GM23248 (cell line): Measurements from ENCODE around the gene PDE10A. TPM values are rescaled to one million over a fixed set of nuclear protein-coding genes. Genes with fewer than 3 reads are reported as not detected.
"Not testable (repeated sequence)": the region's sequence is repeated elsewhere in the genome, so short reads cannot be mapped to it uniquely, and the experiment has no call there.

ENCODE experiments used
- DNase-seq: peaks from one replicate; pipeline ENCODE4 v3.0.0-alpha.2; 2015
- H2AFZ ChIP-seq: fragments of 200-600 bp; sonication (generic); 2 replicates; pipeline ENCODE4 v1.6.1; 2016; ENCODE audit warnings: antibody characterized with exemption
- H3F3A ChIP-seq: fragments of 200-600 bp; sonication (generic); 2 replicates; pipeline ENCODE4 v1.6.1; 2016; ENCODE audit warnings: mild to moderate bottlenecking, antibody characterized with exemption, mixed run types; ENCODE audit not compliant: insufficient read depth
- H3K27ac ChIP-seq: fragments of 200-600 bp; sonication (generic); 2 replicates; pipeline ENCODE4 v1.5.1; 2016; ENCODE audit warnings: mild to moderate bottlenecking
- H3K27me3 ChIP-seq: fragments of 200-600 bp; sonication (generic); replicated peaks from 2 replicates; pipeline ENCODE4 v1.6.1; 2016; ENCODE audit warnings: mild to moderate bottlenecking; ENCODE audit not compliant: insufficient read depth
- H3K36me3 ChIP-seq: fragments of 200-600 bp; sonication (generic); 2 replicates; pipeline ENCODE4 v1.6.1; 2016; ENCODE audit warnings: low read depth, mild to moderate bottlenecking
- H3K4me1 ChIP-seq: fragments of 200-600 bp; sonication (generic); 2 replicates; pipeline ENCODE4 v1.6.1; 2016; ENCODE audit warnings: mild to moderate bottlenecking; ENCODE audit not compliant: insufficient read depth
- H3K4me2 ChIP-seq: fragments of 200-600 bp; sonication (generic); one replicate; pipeline ENCODE4 v1.6.1; 2016; ENCODE audit warnings: mild to moderate bottlenecking; ENCODE audit not compliant: unreplicated experiment
- H3K4me3 ChIP-seq: fragments of 200-600 bp; sonication (generic); 2 replicates; pipeline ENCODE4 v1.5.1; 2016; ENCODE audit warnings: mild to moderate bottlenecking
- H3K79me2 ChIP-seq: fragments of 200-600 bp; sonication (generic); 2 replicates; pipeline ENCODE4 v1.6.1; 2016; ENCODE audit warnings: mild to moderate bottlenecking; ENCODE audit not compliant: insufficient read depth
- H3K9ac ChIP-seq: fragments of 200-600 bp; sonication (generic); 2 replicates; pipeline ENCODE4 v1.6.1; 2016; ENCODE audit warnings: mild to moderate bottlenecking
- H3K9me2 ChIP-seq: fragments of 200-600 bp; sonication (generic); 2 replicates; pipeline ENCODE4 v1.6.1; 2016; ENCODE audit warnings: mixed run types, mild to moderate bottlenecking, moderate library complexity; ENCODE audit not compliant: insufficient read depth
- H3K9me3 ChIP-seq: fragments of 200-600 bp; sonication (generic); one replicate; pipeline ENCODE4 v1.6.1; 2017; ENCODE audit warnings: low read depth
- H4K20me1 ChIP-seq: fragments of 200-600 bp; sonication (generic); 2 replicates; pipeline ENCODE4 v1.6.0; 2016; ENCODE audit not compliant: insufficient read depth
- EZH2 ChIP-seq: fragments of 200-600 bp; sonication (generic); IDR thresholded peaks from 2 replicates; pipeline ENCODE4 v1.6.1; 2018; ENCODE audit warnings: antibody characterized with exemption, mild to moderate bottlenecking; ENCODE audit not compliant: insufficient read depth, poor library complexity, severe bottlenecking
- EZH2phosphoT487 ChIP-seq: fragments of 200-600 bp; sonication (generic); IDR thresholded peaks from 2 replicates; pipeline ENCODE4 v1.6.1; 2018; ENCODE audit warnings: antibody characterized with exemption, moderate library complexity, mild to moderate bottlenecking, low read depth; ENCODE audit not compliant: insufficient read depth
- WGBS, 2 experiments: methylation state at CpG; one replicate each; pipeline ENCODE4 v1.1.6; 2015 to 2017; ENCODE audit warnings: low lambda C conversion rate in 2 of 2, low coverage in 1 of 2; ENCODE audit errors: missing lambda C conversion rate in 2 of 2; 5-methylcytosine and 5-hydroxymethylcytosine counted together
- in situ Hi-C: fragments of 300-500 bp; cut with MboI; formaldehyde crosslinking; loops from 2 replicates; pipeline ENCODE4 v1.15.0; 2020
- polyA plus RNA-seq: library from polyadenylated mRNA; unstranded; fragments of >200 nt; fragmentation: Nextera tagmentation; extraction: Ambion mirVana; gene quantifications from 2 replicates; pipeline ENCODE4 v1.2.1, GENCODE V29; 2016
- total RNA-seq: library from RNA; depleted of rRNA; stranded (reverse); fragments of >200 nt; shearing (Covaris generic); gene quantifications from 2 replicates; pipeline ENCODE4 v1.2.3, GENCODE V29; 2014

The PDE10A gene
- total and polyA plus RNA-seq, 2 experiments from 2014 or later = 0.11 to 0.21 TPM

DNA sequence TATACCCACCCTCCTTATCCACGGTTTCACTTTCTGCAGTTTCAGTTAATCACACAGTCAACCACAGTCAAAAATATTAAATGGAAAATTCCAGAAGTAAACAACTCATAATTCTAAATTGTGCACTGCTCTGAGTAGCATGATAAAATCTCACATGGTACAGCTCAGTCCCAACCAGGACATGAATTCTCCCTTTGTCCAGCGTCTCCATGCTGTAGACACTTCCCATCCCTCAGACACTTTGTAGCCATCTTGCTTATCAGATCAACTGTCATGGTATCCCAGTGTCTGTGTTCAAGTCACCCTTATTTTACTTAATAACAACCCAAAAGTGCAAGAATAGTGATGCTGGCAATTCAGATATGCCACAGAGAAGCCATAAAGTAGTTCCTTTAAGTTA lies 94.7 kb downstream of the PDE10A start:
- Histone ChIP-seq H2AFZ (no peak overlapping the region), H3K9me2 (no peaks in the 10 kb centered on the region), H3K27ac (no peak overlapping the region), H3K9me3 (no peaks in the 10 kb centered on the region), H3K4me3 (no peak overlapping the region), H4K20me1 (no peaks in the 10 kb centered on the region), H3K79me2 (no peaks in the 10 kb centered on the region), H3K9ac (no peak overlapping the region), H3K27me3 (no peaks in the 10 kb centered on the region), H3K4me1 (no peaks in the 10 kb centered on the region), H3K36me3 (no peaks in the 10 kb centered on the region), H3K4me2 (no peak overlapping the region), H3F3A (no peaks in the 10 kb centered on the region)
- in situ Hi-C loops = no loop called here
- TF ChIP-seq EZH2 (no peak), EZH2phosphoT487 (no peak)
- 19 to 26% methylated on average over 2 of the region's 2 CpGs for WGBS, 2 experiments
- DNase-seq = no peak

DNA sequence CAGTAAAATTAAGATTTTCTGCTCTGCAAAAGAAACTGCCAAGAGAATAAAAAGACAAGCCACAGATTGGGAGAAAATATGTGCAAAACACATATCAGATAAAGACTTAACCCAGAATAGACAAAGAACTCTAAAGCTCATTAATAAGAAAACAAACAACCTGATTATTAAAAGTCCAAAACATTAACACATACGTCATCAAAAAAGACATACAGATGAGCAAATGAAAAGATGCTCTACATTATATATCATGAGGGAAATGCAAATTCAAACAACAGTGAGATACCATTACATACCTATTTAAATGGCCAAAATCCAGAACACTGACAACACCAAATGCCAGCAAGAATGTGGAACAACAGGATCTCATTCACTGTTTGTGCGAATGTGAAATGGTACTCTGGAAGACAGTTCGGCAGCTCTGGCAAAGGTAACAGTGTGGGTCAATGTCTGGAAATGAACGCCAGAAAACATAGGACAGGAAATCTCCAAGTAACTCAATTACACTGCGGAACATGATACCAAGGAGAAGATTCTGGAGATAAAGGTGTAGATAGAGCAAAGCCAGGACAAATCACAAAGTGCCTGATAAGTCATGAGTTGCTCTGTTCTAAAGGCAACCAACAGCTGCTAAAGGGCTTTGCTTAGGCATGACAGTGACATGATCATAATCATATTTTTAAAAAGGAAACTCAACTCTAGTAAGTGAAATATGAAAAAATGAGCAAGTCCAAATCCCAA lies 96.8 kb downstream of the PDE10A start:
- Histone ChIP-seq H2AFZ (no peak overlapping the region), H3K36me3 (no peaks in the 10 kb centered on the region), H3K4me2 (no peak overlapping the region), H3K4me1 (no peaks in the 10 kb centered on the region), H3K9me3 (no peaks in the 10 kb centered on the region), H3K4me3 (no peak overlapping the region), H3K27ac (no peak overlapping the region), H3K9ac (no peak overlapping the region), H3K9me2 (no peaks in the 10 kb centered on the region), H3K27me3 (no peaks in the 10 kb centered on the region), H4K20me1 (no peaks in the 10 kb centered on the region), H3F3A (no peaks in the 10 kb centered on the region), H3K79me2 (no peaks in the 10 kb centered on the region)
- no peak for TF ChIP-seq EZH2phosphoT487
- TF ChIP-seq EZH2 = no peak
- in situ Hi-C loops = no loop called here
- no peak for DNase-seq
- WGBS, 2 experiments = 25 to 28% methylated on average over 5 of the region's 5 CpGs

DNA sequence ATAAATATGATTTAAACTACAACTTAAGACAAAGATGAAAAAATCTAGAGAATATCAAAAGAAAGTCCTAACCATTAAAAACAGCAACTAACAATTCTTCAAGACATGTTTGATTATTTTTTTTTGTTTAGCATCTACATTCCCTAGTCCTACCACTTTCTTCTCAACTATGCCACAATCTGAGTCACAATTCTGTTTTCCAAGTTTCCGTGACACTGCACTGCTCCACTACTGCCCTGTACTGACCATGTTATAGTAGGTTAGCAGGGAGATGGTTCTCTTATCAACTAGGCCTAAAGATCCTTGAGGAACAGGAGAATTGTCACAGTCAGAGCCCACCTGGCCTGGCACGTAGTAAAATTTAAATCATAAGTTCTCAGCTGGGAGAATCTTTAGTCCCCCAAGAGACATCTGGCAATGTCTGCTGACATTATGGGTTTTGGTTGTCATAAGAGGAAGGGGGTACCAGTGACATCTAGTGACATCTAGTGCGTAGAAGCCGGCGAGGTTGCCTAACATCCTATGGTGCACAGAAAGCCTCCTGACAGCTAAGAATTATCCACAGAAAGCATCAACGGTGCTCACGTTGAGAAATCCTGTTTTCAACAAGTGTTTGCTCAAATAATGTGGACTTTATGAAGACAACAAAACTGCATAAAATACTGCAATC lies 100.5 kb downstream of the PDE10A start:
- Histone ChIP-seq H3K36me3 (no peaks in the 10 kb centered on the region), H4K20me1 (no peaks in the 10 kb centered on the region), H3K4me2 (no peak overlapping the region), H3K4me1 (no peaks in the 10 kb centered on the region), H3F3A (no peaks in the 10 kb centered on the region), H3K27ac (no peak overlapping the region), H3K79me2 (no peaks in the 10 kb centered on the region), H3K9me2 (no peaks in the 10 kb centered on the region), H2AFZ (no peak overlapping the region), H3K9ac (no peak overlapping the region), H3K4me3 (no peak overlapping the region), H3K9me3 (no peaks in the 10 kb centered on the region), H3K27me3 (no peaks in the 10 kb centered on the region)
- 14 to 15% methylated on average over 7 of the region's 7 CpGs for WGBS, 2 experiments
- TF ChIP-seq EZH2phosphoT487 (no peak), EZH2 (no peak)
- in situ Hi-C loops = no loop called here
- DNase-seq = no peak

DNA sequence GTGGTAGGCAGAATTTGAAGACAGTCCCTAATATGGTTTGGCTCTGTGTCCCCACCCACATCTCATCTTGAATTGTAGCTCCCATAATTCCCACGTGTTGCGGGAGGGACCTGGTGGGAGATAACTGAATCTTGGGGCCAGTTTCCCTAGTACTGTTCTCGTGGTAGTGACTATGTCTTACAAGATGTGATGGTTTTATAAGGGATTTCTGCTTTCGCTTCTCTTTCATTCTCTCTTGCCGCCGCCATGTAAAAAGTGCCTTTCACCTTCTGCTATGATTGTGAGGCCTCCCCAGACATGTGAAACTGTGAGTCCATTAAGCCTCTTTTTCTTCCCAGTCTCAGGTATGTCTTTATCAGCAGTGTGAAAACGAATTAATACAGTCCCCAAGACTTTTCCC lies 103.4 kb downstream of the PDE10A start:
- in situ Hi-C loops = no loop called here
- no peaks in the 10 kb centered on the region for H3K27me3 ChIP-seq
- H3K9me2 ChIP-seq = no peaks in the 10 kb centered on the region
- TF ChIP-seq EZH2 = no peak
- no peak for TF ChIP-seq EZH2phosphoT487
- no peak overlapping the region for H3K9ac ChIP-seq
- no peak for DNase-seq
- H3K4me1 ChIP-seq = no peaks in the 10 kb centered on the region
- H3K36me3 ChIP-seq = no peaks in the 10 kb centered on the region
- WGBS, 2 experiments = 35 to 50% methylated on average over 7 of the region's 7 CpGs
- H2AFZ ChIP-seq = no peak overlapping the region
- no peaks in the 10 kb centered on the region for H3K79me2 ChIP-seq
- no peak overlapping the region for H3K4me3 ChIP-seq
- no peaks in the 10 kb centered on the region for H3F3A ChIP-seq
- no peaks in the 10 kb centered on the region for H3K9me3 ChIP-seq
- H3K27ac ChIP-seq = no peak overlapping the region
- no peak overlapping the region for H3K4me2 ChIP-seq
- no peaks in the 10 kb centered on the region for H4K20me1 ChIP-seq

DNA sequence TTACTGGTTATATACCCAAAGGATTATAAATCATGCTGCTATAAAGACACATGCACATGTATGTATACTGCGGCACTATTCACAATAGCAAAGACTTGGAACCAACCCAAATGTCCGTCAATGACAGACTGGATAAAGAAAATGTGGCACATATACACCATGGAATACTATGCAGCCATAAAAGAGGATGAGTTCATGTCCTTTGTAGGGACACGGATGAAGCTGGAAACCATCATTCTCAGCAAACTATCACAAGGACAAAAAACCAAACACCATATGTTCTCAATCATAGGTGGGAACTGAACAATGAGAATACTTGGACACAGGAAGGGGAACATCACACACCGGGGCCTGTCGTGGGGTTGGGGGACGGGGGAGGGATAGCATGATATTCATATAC lies 104.9 kb downstream of the PDE10A start:
- H3K36me3 ChIP-seq, H3K9me2 ChIP-seq, H3K4me3 ChIP-seq, DNase-seq, H2AFZ ChIP-seq, H3K4me2 ChIP-seq, H3K27ac ChIP-seq, H3K9ac ChIP-seq, H4K20me1 ChIP-seq, H3K79me2 ChIP-seq, H3F3A ChIP-seq, H3K27me3 ChIP-seq, H3K9me3 ChIP-seq, in situ Hi-C loops, H3K4me1 ChIP-seq: not testable (repeated sequence)
- WGBS, 2 experiments = 18 to 28% methylated on average over 6 of the region's 6 CpGs
